Naive thymus-derived CD8-positive, alpha-beta T cell (primary cell): ENCODE measurements around the gene IPO13. TPM values are rescaled to one million over a fixed set of nuclear protein-coding genes. Genes with fewer than 3 reads are reported as not detected.

Experiments
- ATAC-seq, 2 donors: fragments of 150-1000 bp; cut with Tn5 transposase in 1 of 2; sonication (Bioruptor Pico), chemical (Tn5 transposase) in 1 of 2; 1 replicate in 1 of 2; 2 replicates in 1 of 2; pipeline ENCODE4 v1.10.0; 2021; ENCODE audit warnings: mild to moderate bottlenecking in 2 of 2, moderate library complexity in 2 of 2
- POLR2A ChIA-PET: fragments of 350-600 bp; sonication (Branson Sonifier 250); formaldehyde crosslinking; loops from one replicate; lab custom pipeline; 2021; ENCODE audit warnings: antibody characterized with exemption; lab: Charles Lee
- DNase-seq, 10 donors: peaks; one replicate each; pipeline versions ENCODE4 v3.0.0 to v3.0.0-alpha.2; 2020 to 2022
- H3K27ac Mint-ChIP-seq, 10 donors: one replicate each; pipeline ENCODE4 v1.8.0; 2020 to 2022; ENCODE audit warnings: mild to moderate bottlenecking in 10 of 10, mixed read lengths in 10 of 10, moderate library complexity in 4 of 10, inconsistent platforms in 1 of 10
- H3K27me3 Mint-ChIP-seq, 5 donors: one replicate each; pipeline ENCODE4 v1.8.0; 2021 to 2022; ENCODE audit warnings: mixed read lengths in 5 of 5
- H3K36me3 Mint-ChIP-seq, 3 donors: one replicate each; pipeline ENCODE4 v1.8.0; 2020 to 2022; ENCODE audit warnings: mixed read lengths in 3 of 3, mild to moderate bottlenecking in 2 of 3, inconsistent platforms in 1 of 3
- H3K4me1 Mint-ChIP-seq, 4 donors: one replicate each; pipeline ENCODE4 v1.8.0; 2021 to 2022; ENCODE audit warnings: mixed read lengths in 4 of 4
- H3K4me3 Mint-ChIP-seq, 10 donors: one replicate each; pipeline ENCODE4 v1.8.0; 2020 to 2022; ENCODE audit warnings: mild to moderate bottlenecking in 10 of 10, mixed read lengths in 10 of 10, moderate library complexity in 6 of 10, inconsistent platforms in 1 of 10
- H3K9me3 Mint-ChIP-seq, 9 donors: one replicate each; pipeline ENCODE4 v1.8.0; 2020 to 2022; ENCODE audit warnings: mixed read lengths in 9 of 9, mild to moderate bottlenecking in 3 of 9, inconsistent platforms in 1 of 9, moderate library complexity in 1 of 9
- polyA plus RNA-seq, 3 donors: library from polyadenylated mRNA; unstranded; fragments of 300-500 nt; fragmentation: Illumina TruSeq; gene quantifications; one replicate each; pipeline ENCODE4 v1.2.3, GENCODE V29; 2021
- total RNA-seq, 8 experiments: library from RNA in 2 of 8; stranded (reverse) in 2 of 8; gene quantifications; one replicate each; pipeline ENCODE4 v1.2.3 and lab custom pipeline; 2021 to 2026

Gene IPO13
- total and polyA plus RNA-seq, 5 experiments from 2014 or later = 13.8 to 24.1 (median 14.5) TPM

GRCh38 chr1:43957407-43958040 lies 10.8 kb downstream of the IPO13 start:
- H3K4me3 Mint-ChIP-seq = no peak overlapping the region

GRCh38 chr1:43958351-43959255 lies 11.9 kb downstream of the IPO13 start:
- peak overlapping the region in 2 of 10 donors; percentile 43 to 66 for H3K27ac Mint-ChIP-seq
- no peak overlapping the region for H3K4me3 Mint-ChIP-seq
- H3K36me3 Mint-ChIP-seq = peaks cover 5 to 32% (median 6%) of the 10 kb centered on the region in 3 donors
- no peaks in the 10 kb centered on the region for H3K9me3 Mint-ChIP-seq
- ATAC-seq (no peak), DNase-seq (no peak)
- no peaks in the 10 kb centered on the region for H3K27me3 Mint-ChIP-seq
- POLR2A ChIA-PET = interaction anchor here (0.6 kb wide), 1 partner anchor 756 kb away, joined by 4 read pairs; no protein-coding TSS in a partner anchor
- peaks cover 0 to 8% (median 0%) of the 10 kb centered on the region in 4 donors for H3K4me1 Mint-ChIP-seq

More at GRCh38 chr1:43957407-43958040, 10.8 kb downstream of the IPO13 start:
- H3K36me3 Mint-ChIP-seq = peaks cover 4 to 27% (median 6%) of the 10 kb centered on the region in 3 donors
- ATAC-seq (no peak), DNase-seq (no peak)
- POLR2A ChIA-PET = no interaction called here
- no peaks in the 10 kb centered on the region for H3K9me3 Mint-ChIP-seq
- H3K27me3 Mint-ChIP-seq = no peaks in the 10 kb centered on the region
- H3K4me1 Mint-ChIP-seq = peaks cover 0 to 8% (median 1%) of the 10 kb centered on the region in 4 donors
- H3K27ac Mint-ChIP-seq = peak overlapping the region in 2 of 10 donors; percentile 43 to 66

DNA sequence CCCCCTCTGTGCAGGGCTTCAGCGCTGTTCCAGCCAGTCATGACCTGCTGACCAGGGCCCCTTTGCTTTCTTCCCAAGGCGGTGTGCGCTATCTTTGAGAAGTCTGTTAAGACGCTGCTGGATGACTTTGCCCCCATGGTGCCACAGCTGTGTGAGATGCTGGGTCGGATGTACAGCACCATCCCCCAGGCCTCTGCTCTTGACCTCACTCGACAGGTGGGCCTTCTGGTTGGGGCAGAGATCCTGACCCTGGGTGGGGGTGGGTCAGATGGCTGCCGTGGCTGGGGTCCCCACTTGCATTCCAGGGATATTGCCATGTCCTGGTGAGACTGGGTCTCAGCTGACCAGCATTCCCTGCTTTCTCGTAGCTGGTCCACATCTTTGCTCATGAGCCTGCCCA lies 14.0 kb downstream of the IPO13 start:
- no peak overlapping the region for H3K4me3 Mint-ChIP-seq
- peaks cover 5 to 29% (median 6%) of the 10 kb centered on the region in 3 donors for H3K36me3 Mint-ChIP-seq
- ATAC-seq = no peak
- POLR2A ChIA-PET = no interaction called here
- no peak for DNase-seq
- peaks cover 0 to 2% (median 0%) of the 10 kb centered on the region in 4 donors for H3K4me1 Mint-ChIP-seq
- no peaks in the 10 kb centered on the region for H3K27me3 Mint-ChIP-seq
- H3K27ac Mint-ChIP-seq = peak overlapping the region in 1 of 10 donors; percentile 67
- H3K9me3 Mint-ChIP-seq = no peaks in the 10 kb centered on the region

DNA sequence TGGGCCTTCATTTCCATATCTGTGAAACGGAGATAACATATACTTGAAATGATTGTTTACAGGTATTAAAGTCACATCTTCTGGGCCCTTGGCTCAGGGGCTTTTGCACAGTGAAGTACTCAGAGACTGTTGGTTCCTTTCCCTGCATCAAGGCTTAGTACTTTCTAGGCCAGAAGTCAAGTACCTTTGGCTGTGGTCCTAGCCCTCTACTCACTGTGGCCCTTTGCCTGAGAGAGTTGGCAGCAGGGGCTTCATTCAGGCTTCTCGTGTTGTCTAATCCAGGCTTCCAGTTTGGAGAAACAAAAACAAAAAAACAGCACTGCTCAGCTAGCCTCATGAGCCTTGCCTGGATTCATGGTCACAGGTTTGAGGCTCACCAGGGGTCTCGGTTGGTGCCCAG lies 14.9 kb downstream of the IPO13 start:
- no peaks in the 10 kb centered on the region for H3K9me3 Mint-ChIP-seq
- no peak for ATAC-seq
- DNase-seq = no peak
- H3K4me3 Mint-ChIP-seq = no peak overlapping the region
- POLR2A ChIA-PET = interaction anchor here (0.6 kb wide), 1 partner anchor 408 kb away, joined by 4 read pairs; no protein-coding TSS in a partner anchor
- no peak overlapping the region for H3K27ac Mint-ChIP-seq
- H3K27me3 Mint-ChIP-seq = no peaks in the 10 kb centered on the region
- peaks cover 0 to 2% (median 0%) of the 10 kb centered on the region in 4 donors for H3K4me1 Mint-ChIP-seq
- H3K36me3 Mint-ChIP-seq = peaks cover 5 to 26% (median 6%) of the 10 kb centered on the region in 3 donors

- H3K4me3 Mint-ChIP-seq = no peak overlapping the region
- DNase-seq (no peak), ATAC-seq (no peak)
- POLR2A ChIA-PET = interaction anchor here (0.6 kb wide), 1 partner anchor 407 kb away, joined by 4 read pairs; no protein-coding TSS in a partner anchor
- H3K27me3 Mint-ChIP-seq = no peaks in the 10 kb centered on the region
- peak overlapping the region in 2 of 10 donors; percentile 29 to 31 for H3K27ac Mint-ChIP-seq
- peaks cover 0 to 2% (median 0%) of the 10 kb centered on the region in 4 donors for H3K4me1 Mint-ChIP-seq
- H3K9me3 Mint-ChIP-seq = no peaks in the 10 kb centered on the region
- peaks cover 5 to 23% (median 6%) of the 10 kb centered on the region in 3 donors for H3K36me3 Mint-ChIP-seq
Measured at GRCh38 chr1:43962324-43962723, 15.6 kb downstream of the IPO13 start.

DNA sequence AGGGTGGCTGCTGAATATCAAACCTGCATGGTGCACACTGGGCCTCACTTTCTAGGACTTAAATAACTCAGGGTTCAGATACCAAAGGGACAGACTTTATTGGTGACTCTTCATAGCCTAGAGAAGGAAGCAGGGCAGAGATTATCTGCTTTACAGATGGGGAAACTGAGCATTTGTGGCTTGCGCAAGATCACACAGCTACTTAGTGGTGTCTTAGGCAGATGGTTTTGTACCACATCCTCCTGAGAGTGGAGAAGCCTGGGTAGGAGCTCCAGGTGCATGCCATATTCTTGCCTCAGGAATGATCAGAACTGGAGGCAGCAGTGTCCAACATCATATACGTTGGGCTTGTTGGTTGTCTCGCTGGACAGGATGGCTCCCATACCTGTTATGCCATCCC lies 16.3 kb downstream of the IPO13 start:
- H3K9me3 Mint-ChIP-seq = no peaks in the 10 kb centered on the region
- ATAC-seq (no peak), DNase-seq (no peak)
- no peaks in the 10 kb centered on the region for H3K27me3 Mint-ChIP-seq
- peaks cover 5 to 24% (median 6%) of the 10 kb centered on the region in 3 donors for H3K36me3 Mint-ChIP-seq
- POLR2A ChIA-PET = no interaction called here
- H3K27ac Mint-ChIP-seq = no peak overlapping the region
- H3K4me3 Mint-ChIP-seq = no peak overlapping the region
- H3K4me1 Mint-ChIP-seq = peaks cover 0 to 2% (median 0%) of the 10 kb centered on the region in 4 donors

- Mint-ChIP-seq H3K9me3 (no peaks in the 10 kb centered on the region), H3K4me1 (peaks cover 0 to 3% (median under 1%) of the 10 kb centered on the region in 4 donors), H3K27me3 (no peaks in the 10 kb centered on the region), H3K27ac (no peak overlapping the region), H3K4me3 (no peak overlapping the region), H3K36me3 (peaks cover 3 to 19% (median 5%) of the 10 kb centered on the region in 3 donors)
- POLR2A ChIA-PET = no interaction called here
- ATAC-seq = no peak
- no peak for DNase-seq
Measured at GRCh38 chr1:43963890-43964289, 17.1 kb downstream of the IPO13 start.

DNA sequence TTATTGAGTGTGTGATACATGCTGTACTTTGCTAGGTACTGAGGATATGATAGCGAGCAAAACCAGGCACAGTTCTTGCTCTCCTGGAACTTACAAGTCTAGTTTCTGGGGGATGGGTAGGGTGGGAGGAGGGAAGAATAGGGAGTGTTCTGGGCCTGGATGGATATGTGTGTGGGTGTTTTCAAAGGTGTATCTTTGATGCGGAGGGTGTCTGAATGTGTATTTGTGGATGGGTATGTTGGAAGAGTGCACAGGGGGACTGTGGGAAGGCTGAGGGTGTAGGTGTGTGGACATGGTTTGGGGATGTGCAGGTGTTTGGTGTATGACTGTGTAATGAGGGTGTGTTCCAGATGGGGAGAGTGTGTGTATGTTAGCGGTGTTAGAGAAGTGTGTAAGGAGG lies 18.6 kb downstream of the IPO13 start:
- peaks cover 9 to 15% (median 12%) of the 10 kb centered on the region in 4 donors for H3K4me1 Mint-ChIP-seq
- no peaks in the 10 kb centered on the region for H3K27me3 Mint-ChIP-seq
- H3K27ac Mint-ChIP-seq = no peak overlapping the region
- no peaks in the 10 kb centered on the region for H3K9me3 Mint-ChIP-seq
- DNase-seq (no peak), ATAC-seq (no peak)
- H3K36me3 Mint-ChIP-seq = peaks cover 0 to 16% (median 5%) of the 10 kb centered on the region in 3 donors
- POLR2A ChIA-PET = no interaction called here
- no peak overlapping the region for H3K4me3 Mint-ChIP-seq

GRCh38 chr1:43968348-43968948 lies 21.7 kb downstream of the IPO13 start:
- H3K27ac Mint-ChIP-seq = no peak overlapping the region
- no peaks in the 10 kb centered on the region for H3K9me3 Mint-ChIP-seq
- no peaks in the 10 kb centered on the region for H3K27me3 Mint-ChIP-seq
- peaks cover 0 to 11% (median 0%) of the 10 kb centered on the region in 3 donors for H3K36me3 Mint-ChIP-seq
- no peak overlapping the region for H3K4me3 Mint-ChIP-seq
- POLR2A ChIA-PET = interaction anchor here (0.9 kb wide), 1 partner anchor 23 kb away, joined by 3 read pairs; no protein-coding TSS in a partner anchor
- no peak for ATAC-seq
- DNase-seq = no peak
- H3K4me1 Mint-ChIP-seq = peaks cover 9 to 27% (median 24%) of the 10 kb centered on the region in 4 donors

DNA sequence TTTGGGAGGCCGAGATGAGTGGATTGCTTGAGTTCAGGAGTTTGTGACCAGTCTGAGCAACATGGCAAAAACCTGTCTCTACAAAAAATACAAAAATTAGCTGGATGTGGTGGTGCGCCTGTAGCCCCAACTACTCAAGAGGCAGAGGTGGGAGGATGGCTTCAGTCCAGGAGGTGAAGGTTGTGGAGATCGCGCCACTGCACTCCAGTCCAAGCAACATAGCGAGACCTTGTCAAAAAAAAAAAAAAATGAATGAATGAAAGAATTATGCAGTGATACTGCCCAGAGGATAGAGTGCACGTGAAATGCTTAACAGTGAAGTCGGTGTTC lies 22.6 kb downstream of the IPO13 start:
- Mint-ChIP-seq H3K4me1 (peaks cover 17 to 36% (median 33%) of the 10 kb centered on the region in 4 donors), H3K4me3 (peak overlapping the region; percentile 89 to 96 (median 94)), H3K9me3 (no peaks in the 10 kb centered on the region), H3K27me3 (no peaks in the 10 kb centered on the region), H3K36me3 (peaks cover 0 to 11% (median 0%) of the 10 kb centered on the region in 3 donors), H3K27ac (peak overlapping the region in 6 of 10 donors; percentile 76 to 94 (median 92))
- DNase-seq = no peak
- POLR2A ChIA-PET = interaction anchor here (0.7 to 2.1 kb wide), 4 partner anchors 13 to 122 kb away, joined by 3 to 13 read pairs (median 4); partner anchors contain the start of gene IPO13
- no peak for ATAC-seq

- Mint-ChIP-seq H3K9me3 (no peaks in the 10 kb centered on the region), H3K4me3 (peak within 1 kb of the TSS; percentile 89 to 96 (median 94)), H3K4me1 (peaks cover 17 to 37% (median 34%) of the 10 kb centered on the region in 4 donors), H3K36me3 (peaks cover 0 to 11% (median 0%) of the 10 kb centered on the region in 3 donors), H3K27me3 (no peaks in the 10 kb centered on the region), H3K27ac (peak within 1 kb of the TSS; percentile 76 to 94 (median 90))
- ATAC-seq (peak; percentile 86 to 88), DNase-seq (peak; percentile 78 to 98 (median 92))
- POLR2A ChIA-PET = interaction anchor here (0.7 to 2.1 kb wide), 5 partner anchors 14 to 123 kb away, joined by 3 to 13 read pairs (median 4); partner anchors contain the start of gene IPO13
Measured at GRCh38 chr1:43969746-43970466, 23.2 kb downstream of the IPO13 start, which contains the start of gene DPH2. Gene DPH2, plus strand, starts transcription at chr1:43970010. Its CDS starts 166 bp downstream, at chr1:43970176.
